Measurements from ENCODE around the gene BFAR.
"Not testable (repeated sequence)": the region's sequence is repeated elsewhere in the genome, so short reads cannot be mapped to it uniquely, and the experiment has no call there.

BFAR gene

GRCh38 chr16:14685870-14686793 lies 53.4 kb downstream of the BFAR start:
- not testable (repeated sequence) for DNase-seq (ENCODE audit: low read depth)

DNA sequence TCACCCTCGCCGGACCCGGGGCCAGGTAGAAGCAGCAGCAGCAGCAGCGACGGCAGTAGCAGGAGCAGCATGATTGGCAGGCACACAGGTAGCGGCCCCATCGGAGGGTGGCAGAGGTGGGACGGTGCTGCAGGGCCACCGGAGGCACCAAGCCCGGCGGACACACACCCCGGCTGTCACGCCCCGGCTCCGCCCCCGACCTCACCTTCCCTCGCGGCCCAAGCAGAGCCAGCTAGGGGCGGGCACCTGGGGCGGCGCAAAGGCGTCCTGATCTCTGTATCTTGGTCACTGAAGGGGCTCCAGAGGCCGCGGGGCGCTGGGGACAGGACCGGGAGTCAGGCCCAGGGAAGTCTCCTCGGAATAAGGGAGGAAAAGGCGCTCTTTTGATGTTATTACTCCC lies 61.4 kb downstream of the BFAR start, which contains the start of gene PLA2G10:
Gene PLA2G10 (minus strand): TSS at position 180 of the 400 bp plus-strand sequence. CDS start 79 bp downstream, at position 101.
- not testable (repeated sequence) for DNase-seq (ENCODE audit: low read depth)

GRCh38 chr16:14701859-14702258 lies 69.1 kb downstream of the BFAR start:
- DNase-seq (ENCODE audit: low read depth): not testable (repeated sequence)

DNA sequence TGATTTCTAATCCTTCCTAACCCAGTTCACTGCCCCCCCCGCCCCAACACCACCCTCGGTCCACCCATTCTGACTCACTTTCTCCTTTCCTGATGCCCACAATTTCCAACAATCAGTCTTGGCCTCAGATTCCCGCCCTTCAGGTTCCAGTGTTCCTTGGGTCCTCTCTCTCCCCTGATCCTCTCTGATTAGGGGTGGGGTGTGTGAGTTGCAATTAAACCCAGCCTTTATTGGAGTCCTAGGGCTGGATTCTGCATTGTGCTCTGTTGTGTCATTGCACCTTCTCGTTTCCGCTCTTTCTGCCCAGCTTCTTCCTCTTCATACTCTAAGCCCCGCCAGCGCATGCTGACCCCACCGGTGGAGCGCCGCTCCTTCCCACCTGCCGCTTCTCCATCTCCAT lies 69.9 kb downstream of the BFAR start:
- DNase-seq (ENCODE audit: low read depth): not testable (repeated sequence)

DNA sequence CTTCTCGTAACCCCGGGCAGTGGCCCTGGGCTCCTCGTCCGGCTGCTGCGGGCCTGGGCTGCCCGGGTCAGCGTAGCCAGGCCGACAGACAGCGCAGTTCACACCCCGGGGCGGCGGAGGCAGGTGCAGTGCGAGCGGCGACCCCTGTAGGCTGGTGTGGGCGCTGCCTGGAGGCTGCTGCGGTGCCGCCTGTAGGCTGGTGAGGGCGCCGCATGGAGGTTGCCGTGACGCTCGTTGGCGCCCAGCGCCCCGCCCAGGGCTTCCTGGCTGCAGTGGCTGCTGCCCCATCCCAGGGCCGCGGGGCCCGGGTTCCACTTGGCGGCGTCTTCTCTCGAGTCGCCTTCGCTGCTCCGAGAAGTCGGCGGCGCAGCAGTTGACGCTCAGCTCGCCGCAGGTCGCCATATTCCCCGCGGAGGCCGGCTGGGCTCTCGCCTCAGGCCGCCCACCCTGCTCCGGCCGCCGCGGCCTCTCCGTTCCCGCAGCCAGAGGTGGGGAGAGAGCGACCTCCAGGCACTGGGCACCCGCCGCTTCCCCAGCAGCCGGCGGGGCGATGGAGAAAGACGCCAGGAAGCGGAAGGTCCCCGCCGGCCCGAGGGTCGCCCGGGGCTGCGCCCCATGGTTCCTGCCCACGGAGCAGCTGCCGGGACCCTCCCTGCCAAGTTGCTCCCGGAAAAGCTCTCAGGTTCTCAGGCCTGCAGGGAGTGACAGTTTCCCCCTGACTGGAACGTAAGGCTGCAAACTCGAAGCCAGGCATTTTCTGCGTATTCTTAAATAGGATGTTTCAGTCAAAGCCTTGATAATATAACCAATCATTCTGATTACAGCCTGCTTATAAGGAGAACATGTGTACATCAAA lies 70.6 kb downstream of the BFAR start, which contains the start of gene NPIPA3:
Gene NPIPA3 (plus strand): TSS at position 256 of the 856 bp plus-strand sequence. CDS start 5,533 bp downstream, outside the sequence.
- DNase-seq (ENCODE audit: low read depth): not testable (repeated sequence)
